DMS153 treated with DMSO at 0.1 percent for 48 hours (cell line): Measurements from ENCODE around the gene IL3RA.
"Not testable (repeated sequence)": the region's sequence is repeated elsewhere in the genome, so short reads cannot be mapped to it uniquely, and the experiment has no call there.

Experiments
- DNase-seq: peaks from one replicate; lab custom pipeline; 2025; ENCODE audit not compliant: unreplicated experiment; lab: John Stamatoyannopoulos, UW

The IL3RA gene

DNA sequence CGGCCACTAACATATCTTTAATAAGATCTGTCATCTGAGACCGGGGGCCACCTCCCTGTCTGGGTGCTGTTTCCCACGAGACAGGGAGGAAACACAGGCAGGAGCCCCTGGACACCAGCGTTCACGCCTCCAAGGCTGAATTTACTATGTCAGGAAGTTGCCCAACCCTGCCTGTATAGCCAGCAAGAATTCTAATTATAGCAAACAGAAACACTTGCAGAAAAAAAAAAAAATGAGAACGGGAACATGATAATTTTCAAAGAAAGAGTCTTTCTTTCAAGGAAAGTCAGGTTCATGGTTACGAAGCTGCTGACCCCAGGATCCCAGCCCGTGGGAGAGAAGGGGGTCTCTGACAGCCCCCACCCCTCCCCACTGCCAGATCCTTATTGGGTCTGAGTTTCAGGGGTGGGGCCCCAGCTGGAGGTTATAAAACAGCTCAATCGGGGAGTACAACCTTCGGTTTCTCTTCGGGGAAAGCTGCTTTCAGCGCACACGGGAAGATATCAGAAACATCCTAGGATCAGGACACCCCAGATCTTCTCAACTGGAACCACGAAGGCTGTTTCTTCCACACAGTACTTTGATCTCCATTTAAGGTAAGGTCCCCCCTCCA lies at the start of gene IL3RA:
TSS of gene IL3RA (plus strand) at position 455 of the 613 bp plus-strand sequence. CDS start 4,981 bp downstream, outside the sequence.
- DNase-seq, result no peak

GRCh38 chrX:1289535-1289934 lies 47.0 kb upstream of the IL3RA start:
- DNase-seq, result no peak

DNA sequence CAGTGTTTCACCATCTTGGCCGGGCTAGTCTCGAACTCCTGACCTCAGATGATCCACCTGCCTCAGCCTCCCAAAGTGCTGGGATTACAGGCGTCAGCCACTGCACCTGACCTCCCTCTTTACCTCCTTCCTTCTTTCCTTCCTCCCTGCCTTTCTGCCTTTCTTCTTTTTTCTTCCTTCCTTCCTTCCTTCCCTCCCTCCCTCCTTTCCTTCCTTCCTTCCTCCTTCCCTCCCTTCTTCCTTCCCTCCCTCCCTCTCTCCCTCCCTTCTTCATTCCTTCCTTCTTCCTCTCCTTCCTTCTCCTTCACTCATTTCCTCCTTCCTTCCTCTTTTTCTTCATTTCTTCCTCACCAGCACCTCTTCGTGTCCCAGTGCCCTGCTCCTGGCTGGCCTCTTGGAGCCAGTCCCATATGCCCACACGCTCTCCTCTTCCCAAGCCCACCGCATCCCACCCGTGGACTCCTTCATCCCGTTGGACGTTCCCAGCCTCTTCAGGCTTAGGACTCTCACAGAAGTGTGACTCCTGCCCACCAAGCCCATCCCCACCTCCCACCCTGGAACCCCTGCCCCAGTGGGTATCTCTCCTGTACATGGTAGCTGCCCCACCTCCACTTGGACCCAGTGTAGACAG lies 45.4 kb upstream of the IL3RA start:
- DNase-seq, result no peak

GRCh38 chrX:1292575-1293290 lies 43.9 kb upstream of the IL3RA start:
- DNase-seq, result no peak

- DNase-seq, result no peak
Observed at GRCh38 chrX:1294301-1295067, 42.1 kb upstream of the IL3RA start.

GRCh38 chrX:1295550-1295949 lies 41.0 kb upstream of the IL3RA start:
- DNase-seq, result no peak

- not testable (repeated sequence) for DNase-seq
Observed at GRCh38 chrX:1297591-1297990, 39.0 kb upstream of the IL3RA start.

DNA sequence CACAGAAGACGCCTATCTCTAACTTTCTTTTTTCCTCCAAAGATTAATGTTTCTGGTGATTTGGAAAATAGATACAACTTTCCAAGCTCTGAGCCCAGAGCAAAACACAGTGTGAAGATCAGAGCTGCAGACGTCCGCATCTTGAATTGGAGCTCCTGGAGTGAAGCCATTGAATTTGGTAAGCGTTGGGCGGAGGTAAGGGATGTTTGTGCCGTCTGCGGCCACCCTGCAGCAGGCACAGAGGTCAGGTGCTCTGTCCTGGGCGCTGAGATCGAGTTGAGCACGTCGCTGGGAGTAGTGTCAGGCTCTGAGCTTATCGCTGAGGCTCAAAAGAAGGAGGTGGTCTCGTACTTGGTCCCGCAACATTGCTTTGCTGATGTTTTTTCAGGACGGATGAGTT lies 36.1 kb upstream of the IL3RA start:
- DNase-seq, result no peak

DNA sequence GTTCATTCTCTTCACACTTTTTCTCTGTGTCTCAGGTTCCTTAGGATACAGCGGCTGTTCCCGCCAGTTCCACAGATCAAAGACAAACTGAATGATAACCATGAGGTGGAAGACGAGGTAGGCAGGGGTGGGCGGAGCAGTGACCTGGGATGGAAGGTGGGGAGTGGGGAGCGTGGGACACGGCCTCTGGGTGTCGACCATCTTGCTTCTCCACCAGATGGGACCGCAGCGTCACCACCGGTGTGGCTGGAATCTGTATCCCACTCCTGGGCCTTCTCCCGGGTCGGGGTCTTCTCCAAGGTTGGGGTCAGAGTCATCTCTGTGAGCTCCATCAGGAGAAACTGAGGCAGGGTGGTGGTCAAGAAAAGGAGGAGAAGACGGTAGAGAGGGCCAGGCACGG lies 31.2 kb upstream of the IL3RA start:
- no peak for DNase-seq

DNA sequence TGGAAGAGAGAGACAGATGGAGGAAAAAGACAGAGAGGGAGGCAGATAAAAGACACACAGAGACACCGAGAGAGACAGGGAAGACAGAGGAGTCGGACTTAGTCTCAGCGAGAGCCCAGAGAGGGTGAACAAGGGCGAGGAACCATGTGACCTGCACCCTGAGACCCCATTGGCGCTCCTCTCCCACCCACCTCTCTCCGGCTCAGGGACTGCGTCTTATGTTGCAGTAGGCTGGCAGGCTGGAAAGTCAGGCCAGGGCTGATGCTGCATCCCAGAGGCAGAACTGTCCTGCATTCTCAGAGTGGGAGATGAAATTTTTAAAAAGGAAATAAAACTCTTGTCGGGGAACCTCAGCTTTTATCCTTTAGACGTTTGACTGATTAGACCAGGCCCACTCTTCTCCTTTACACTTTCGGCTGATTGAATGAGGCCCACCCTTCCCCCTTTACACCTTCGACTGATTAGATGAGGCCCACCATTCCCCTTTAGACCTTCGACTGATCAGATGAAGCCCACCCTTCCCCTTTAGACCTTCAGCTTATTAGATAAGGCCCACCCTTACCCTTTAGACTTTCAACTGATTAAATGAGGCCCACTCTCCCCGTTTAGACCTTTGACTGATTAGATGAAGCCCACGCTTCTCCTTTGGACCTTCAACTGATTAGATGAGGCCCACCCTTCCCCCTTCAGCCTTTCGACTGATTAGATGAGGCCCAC lies 29.5 kb upstream of the IL3RA start:
- no peak for DNase-seq

DNA sequence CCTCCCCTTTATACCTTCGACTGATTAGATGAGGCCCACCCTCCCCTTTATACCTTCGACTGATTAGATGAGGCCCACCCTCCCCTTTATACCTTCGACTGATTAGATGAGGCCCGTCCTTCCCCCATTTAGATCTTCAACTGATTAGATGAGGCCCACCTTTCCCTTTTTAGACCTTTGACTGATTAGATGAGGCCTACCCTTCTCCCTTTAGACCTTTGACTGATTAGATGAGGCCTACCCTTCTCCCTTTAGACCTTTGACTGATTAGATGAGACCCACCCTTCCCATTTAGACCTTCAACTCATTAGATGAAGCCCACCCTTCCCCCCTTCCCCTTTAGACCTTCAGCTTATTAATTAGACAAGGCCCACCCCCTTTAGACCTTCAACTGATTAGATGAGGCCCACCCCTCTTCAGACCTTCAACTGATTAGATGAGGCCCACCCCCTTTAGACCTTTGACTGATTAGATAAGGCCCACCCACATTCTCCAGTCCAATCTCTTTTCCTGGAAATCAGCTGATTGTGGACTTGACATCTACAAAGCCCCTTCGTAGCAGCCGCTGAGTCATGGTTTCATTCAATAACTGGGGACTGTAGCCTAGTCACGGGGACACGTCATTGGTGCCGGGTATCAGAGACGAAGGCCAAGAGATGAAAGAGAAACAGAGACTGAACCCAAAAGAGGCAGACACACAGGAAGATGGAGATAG lies 28.8 kb upstream of the IL3RA start:
- no peak for DNase-seq

DNA sequence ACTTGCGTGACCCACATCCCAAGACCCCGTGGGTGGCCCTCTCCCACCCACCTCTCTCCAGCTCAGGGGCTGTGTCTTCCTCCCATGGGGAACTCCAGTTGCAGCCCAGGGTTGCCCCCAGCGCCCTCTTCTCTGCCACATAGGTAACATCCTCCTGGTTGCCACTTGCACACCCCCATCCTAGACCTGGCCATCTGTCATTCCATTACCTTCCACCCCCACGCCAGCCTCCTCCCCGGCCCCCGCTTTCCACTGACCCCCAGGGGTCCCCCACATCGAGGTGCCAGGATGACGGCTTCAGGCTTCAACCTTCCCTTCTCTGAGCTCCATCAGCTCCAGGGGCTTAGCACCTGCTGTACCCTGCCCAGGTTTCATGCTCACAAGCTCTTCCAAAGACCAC lies 28.1 kb upstream of the IL3RA start:
- no peak for DNase-seq

DNA sequence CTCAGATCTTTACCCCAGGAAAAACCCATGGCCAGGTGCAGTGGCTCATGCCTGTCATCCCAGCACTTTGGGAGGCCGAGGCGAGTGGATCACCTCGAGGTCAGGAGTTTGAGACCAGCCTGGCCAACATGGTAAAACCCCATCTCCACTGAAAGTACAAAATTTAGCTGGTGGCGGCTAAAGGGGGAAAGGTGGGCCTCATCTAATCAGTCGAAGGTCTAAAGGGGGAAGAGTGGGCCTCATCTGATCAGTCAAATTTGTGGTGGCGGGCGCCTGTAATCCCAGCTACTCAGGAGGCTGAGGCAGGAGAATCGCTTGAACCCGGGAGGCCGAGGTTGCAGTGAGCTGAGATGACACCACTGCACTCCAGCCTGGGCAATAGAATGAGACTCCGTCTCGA lies 27.7 kb upstream of the IL3RA start:
- not testable (repeated sequence) for DNase-seq

DNA sequence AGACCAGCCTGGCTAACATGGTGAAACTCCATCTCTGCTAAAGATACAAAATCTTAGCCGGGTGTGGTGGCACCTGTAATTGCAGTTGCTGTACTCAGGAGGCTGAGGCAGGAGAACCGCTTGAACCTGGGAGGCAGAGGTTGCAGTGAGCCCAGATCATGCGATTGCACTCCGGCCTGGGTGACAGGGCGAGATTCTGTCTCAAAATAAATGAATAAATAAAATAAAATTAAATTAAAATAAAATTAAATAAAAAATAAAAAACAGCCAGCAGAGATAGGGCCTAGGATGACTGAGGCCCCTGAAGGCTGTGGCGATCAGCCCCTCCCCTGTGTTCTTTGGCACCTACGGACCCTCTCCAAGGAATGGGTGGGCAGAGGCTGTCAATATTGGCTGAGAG lies 22.8 kb upstream of the IL3RA start:
- no peak for DNase-seq

- DNase-seq, result no peak
Observed at GRCh38 chrX:1316527-1316926, 20.1 kb upstream of the IL3RA start.

DNA sequence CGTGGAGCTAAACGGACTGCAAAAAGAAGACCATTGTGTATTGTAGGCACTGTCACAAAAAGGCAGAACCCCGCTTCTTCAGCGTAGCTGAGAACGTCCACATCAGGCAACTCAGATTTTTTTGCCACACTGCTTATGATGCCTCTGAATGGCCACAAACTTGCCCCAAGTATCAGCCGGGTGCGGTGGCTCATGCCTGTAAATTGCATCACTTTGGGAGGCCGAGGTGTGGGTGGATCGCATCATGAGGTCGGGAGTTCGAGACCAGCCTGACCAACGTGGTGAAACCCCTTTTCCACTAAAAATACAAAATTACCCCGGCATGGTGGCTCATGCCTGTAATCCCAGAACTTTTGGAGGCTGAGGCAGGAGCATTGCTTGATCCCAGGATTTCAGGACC lies 14.9 kb upstream of the IL3RA start:
- no peak for DNase-seq

DNA sequence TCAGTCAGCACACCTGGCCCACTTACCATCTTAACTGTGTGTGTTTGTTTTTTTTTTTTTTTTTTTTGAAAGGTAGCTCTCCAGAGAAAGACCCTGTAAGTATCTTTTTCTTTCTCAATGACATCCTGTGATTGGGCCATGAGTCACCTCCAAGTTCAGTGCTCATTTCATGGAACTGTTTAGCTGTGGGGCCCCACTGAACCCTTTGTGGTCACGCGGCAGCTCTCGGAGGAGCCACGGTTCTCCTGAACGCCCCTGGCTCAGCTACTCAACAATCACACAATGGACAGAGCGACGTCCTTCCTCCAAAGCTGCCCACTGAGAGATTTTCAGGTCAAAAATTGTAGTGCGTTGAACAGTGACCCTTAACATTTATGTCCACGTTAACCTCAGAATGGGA lies 14.2 kb upstream of the IL3RA start:
- DNase-seq, result no peak

- DNase-seq, result no peak
Observed at GRCh38 chrX:1323315-1323714, 13.3 kb upstream of the IL3RA start.

DNA sequence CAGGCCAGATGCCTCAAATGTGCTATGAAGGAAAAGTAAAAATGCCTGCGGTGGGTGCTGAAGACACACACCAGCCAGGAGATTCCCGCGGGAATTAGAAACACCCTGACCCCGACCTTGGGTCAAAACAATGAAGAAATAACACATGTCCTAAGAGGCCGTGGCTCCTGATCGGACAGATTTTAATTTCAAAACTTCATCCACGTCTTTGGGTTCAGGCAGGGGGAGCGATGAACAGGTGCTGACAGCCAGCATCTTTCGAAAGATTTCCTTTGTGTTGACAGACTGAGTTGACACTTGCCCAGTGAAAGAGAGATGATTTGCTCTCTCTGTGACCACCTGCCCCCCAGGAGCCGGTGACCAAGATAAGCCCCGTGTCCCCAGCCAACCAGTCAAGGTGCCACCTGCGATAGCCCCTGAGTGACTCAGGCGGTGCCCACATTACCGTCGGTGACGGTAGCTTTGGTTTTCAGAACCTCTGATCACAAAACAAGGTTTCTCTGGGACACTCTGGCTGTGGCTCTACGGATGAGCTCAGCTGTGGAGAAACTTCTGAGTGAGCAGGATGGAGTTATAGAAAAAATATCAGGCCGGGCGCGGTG lies 11.0 kb upstream of the IL3RA start:
- DNase-seq, result no peak
